ENCODE data around the gene TYROBP. TPM values are rescaled to one million over a fixed set of nuclear protein-coding genes. Genes with fewer than 3 reads are reported as not detected.

TYROBP gene
- total RNA-seq, 1 experiment from 2014 or later: not detected

- TF ChIP-seq, protein P1, sequence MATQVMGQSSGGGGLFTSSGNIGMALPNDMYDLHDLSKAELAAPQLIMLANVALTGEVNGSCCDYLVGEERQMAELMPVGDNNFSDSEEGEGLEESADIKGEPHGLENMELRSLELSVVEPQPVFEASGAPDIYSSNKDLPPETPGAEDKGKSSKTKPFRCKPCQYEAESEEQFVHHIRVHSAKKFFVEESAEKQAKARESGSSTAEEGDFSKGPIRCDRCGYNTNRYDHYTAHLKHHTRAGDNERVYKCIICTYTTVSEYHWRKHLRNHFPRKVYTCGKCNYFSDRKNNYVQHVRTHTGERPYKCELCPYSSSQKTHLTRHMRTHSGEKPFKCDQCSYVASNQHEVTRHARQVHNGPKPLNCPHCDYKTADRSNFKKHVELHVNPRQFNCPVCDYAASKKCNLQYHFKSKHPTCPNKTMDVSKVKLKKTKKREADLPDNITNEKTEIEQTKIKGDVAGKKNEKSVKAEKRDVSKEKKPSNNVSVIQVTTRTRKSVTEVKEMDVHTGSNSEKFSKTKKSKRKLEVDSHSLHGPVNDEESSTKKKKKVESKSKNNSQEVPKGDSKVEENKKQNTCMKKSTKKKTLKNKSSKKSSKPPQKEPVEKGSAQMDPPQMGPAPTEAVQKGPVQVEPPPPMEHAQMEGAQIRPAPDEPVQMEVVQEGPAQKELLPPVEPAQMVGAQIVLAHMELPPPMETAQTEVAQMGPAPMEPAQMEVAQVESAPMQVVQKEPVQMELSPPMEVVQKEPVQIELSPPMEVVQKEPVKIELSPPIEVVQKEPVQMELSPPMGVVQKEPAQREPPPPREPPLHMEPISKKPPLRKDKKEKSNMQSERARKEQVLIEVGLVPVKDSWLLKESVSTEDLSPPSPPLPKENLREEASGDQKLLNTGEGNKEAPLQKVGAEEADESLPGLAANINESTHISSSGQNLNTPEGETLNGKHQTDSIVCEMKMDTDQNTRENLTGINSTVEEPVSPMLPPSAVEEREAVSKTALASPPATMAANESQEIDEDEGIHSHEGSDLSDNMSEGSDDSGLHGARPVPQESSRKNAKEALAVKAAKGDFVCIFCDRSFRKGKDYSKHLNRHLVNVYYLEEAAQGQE (IDR thresholded peaks at IDR 0.05; ENCODE audit: insufficient read depth in 1 of 2, low read depth in 2 of 2, low read length in 1 of 2): no peak
- TF ChIP-seq CTCF (IDR thresholded peaks at IDR 0.05) (no peak), SIN3A (IDR thresholded peaks at IDR 0.05; ENCODE audit: borderline replicate concordance, insufficient read depth, low read depth, low read length) (no peak), POLR2AphosphoS5 (IDR thresholded peaks at IDR 0.05; ENCODE audit: low read depth, low read length) (no peak), TCF7L2 (IDR thresholded peaks at IDR 0.05; ENCODE audit: low read depth, low read length) (no peak)
- POLR2A ChIA-PET: no interaction called here
Observed at GRCh38 chr19:35902870-35903475, 5.1 kb downstream of the TYROBP start.

GRCh38 chr19:35901854-35902661 is 6.0 kb downstream of the TYROBP start, which contains the start of gene HCST:
TSS of gene HCST (plus strand) at chr19:35902529. CDS start at chr19:35902594, 65 bp downstream.
- POLR2A ChIA-PET: interaction anchor here (0.6 kb wide), 1 partner anchor 824 kb away, joined by 3 read pairs; no protein-coding TSS in a partner anchor
- Histone ChIP-seq H3K27ac (ENCODE audit: low read length) (peak within 1 kb of the TSS; percentile 36; the same call in 1 of the 2 replicates), H3K36me3 (ENCODE audit: control insufficient read depth, insufficient read depth, low read length) (no peaks in the 10 kb centered on the region), H3K4me1 (ENCODE audit: control insufficient read depth, insufficient read depth, low read length) (peaks cover 23% of the 10 kb centered on the region), H3K9me3 (ENCODE audit: control insufficient read depth, insufficient read depth, low read depth, low read length) (no peaks in the 10 kb centered on the region), H3K4me3 (ENCODE audit: low read depth in 2 of 2, low read length in 2 of 2) (peak within 1 kb of the TSS; percentile 36 to 90), H3K27me3 (ENCODE audit: control insufficient read depth, insufficient read depth, low read length) (no peaks in the 10 kb centered on the region)
- DNase-seq (ENCODE audit: low read depth, low spot score) (no peak), ATAC-seq (no peak)
- TF ChIP-seq, protein P1 (IDR thresholded peaks at IDR 0.05; ENCODE audit: insufficient read depth in 1 of 2, low read depth in 2 of 2, low read length in 1 of 2): no peak
- TF ChIP-seq SIN3A (IDR thresholded peaks at IDR 0.05; ENCODE audit: borderline replicate concordance, insufficient read depth, low read depth, low read length): no peak
- no peak for TF ChIP-seq POLR2AphosphoS5 (IDR thresholded peaks at IDR 0.05; ENCODE audit: low read depth, low read length)
- TF ChIP-seq CTCF (IDR thresholded peaks at IDR 0.05): no peak
- TF ChIP-seq TCF7L2 (IDR thresholded peaks at IDR 0.05; ENCODE audit: low read depth, low read length): no peak
- in situ Hi-C loops (cut with HindIII; ENCODE audit: low pct_unique_long_range_greater_than_20kb, low sequenced_read_pairs): loop anchor here (10.0 kb wide), 1 partner anchor 67 kb away; no protein-coding TSS in a partner anchor
- no TSS peak for BruUV-seq (replicated peaks)
- intact Hi-C loops (cut with micrococcal nuclease; ENCODE audit: unreplicated experiment): no loop called here
- CTCF ChIA-PET: no interaction called here

More at GRCh38 chr19:35902870-35903475, 5.1 kb downstream of the TYROBP start:
- Histone ChIP-seq H3K36me3 (ENCODE audit: control insufficient read depth, insufficient read depth, low read length) (no peaks in the 10 kb centered on the region), H3K27me3 (ENCODE audit: control insufficient read depth, insufficient read depth, low read length) (no peaks in the 10 kb centered on the region), H3K9me3 (ENCODE audit: control insufficient read depth, insufficient read depth, low read depth, low read length) (no peaks in the 10 kb centered on the region), H3K4me1 (ENCODE audit: control insufficient read depth, insufficient read depth, low read length) (peaks cover 23% of the 10 kb centered on the region), H3K4me3 (ENCODE audit: low read depth in 2 of 2, low read length in 2 of 2) (peak overlapping the region; percentile 36 to 59), H3K27ac (ENCODE audit: low read length) (no peak overlapping the region; the same call in 1 of the 2 replicates)
- intact Hi-C loops (cut with micrococcal nuclease; ENCODE audit: unreplicated experiment) (no loop called here), in situ Hi-C loops (cut with HindIII; ENCODE audit: low pct_unique_long_range_greater_than_20kb, low sequenced_read_pairs) (loop anchor here (10.0 kb wide), 1 partner anchor 68 kb away; no protein-coding TSS in a partner anchor)
- ATAC-seq: no peak
- CTCF ChIA-PET: no interaction called here
- DNase-seq (ENCODE audit: low read depth, low spot score): no peak
- no TSS peak for BruUV-seq (replicated peaks)
